Fibroblast of the aortic adventitia (primary cell): Measurements from ENCODE around the gene HDAC10. TPM values are rescaled to one million over a fixed set of nuclear protein-coding genes. Genes with fewer than 3 reads are reported as not detected.

ENCODE experiments used
- DNase-seq: peaks from one replicate; pipeline ENCODE4 v3.0.0-alpha.2; 2010; ENCODE audit warnings: low read depth
- H3K4me3 ChIP-seq: 2 replicates; pipeline ENCODE4 v1.5.1; 2011; ENCODE audit warnings: low read depth, mild to moderate bottlenecking, control low read depth, low read length, moderate library complexity
- CTCF ChIP-seq: IDR thresholded peaks from 2 replicates; pipeline ENCODE4 v1.5.1; 2011; ENCODE audit warnings: mild to moderate bottlenecking, low read length, control low read depth, inconsistent platforms; ENCODE audit not compliant: insufficient read depth
- total RNA-seq: library from RNA; depleted of rRNA; stranded (reverse); fragments of >200 nt; gene quantifications from 2 replicates; pipeline ENCODE4 v1.2.3, GENCODE V29; 2012; ENCODE audit warnings: low replicate concordance

HDAC10 gene
- total RNA-seq, 1 donor: 15.4 TPM

GRCh38 chr22:50229370-50229769, 21.7 kb downstream of the HDAC10 start:
- H3K4me3 ChIP-seq: no peak overlapping the region
- no peak for TF ChIP-seq CTCF
- DNase-seq: no peak

- TF ChIP-seq CTCF: no peak
- DNase-seq: no peak
- H3K4me3 ChIP-seq: no peak overlapping the region
Observed at GRCh38 chr22:50228366-50228765, 22.7 kb downstream of the HDAC10 start.

- DNase-seq: no peak
- H3K4me3 ChIP-seq: no peak overlapping the region
- no peak for TF ChIP-seq CTCF
Observed at GRCh38 chr22:50227579-50228215, 23.4 kb downstream of the HDAC10 start.

- no peak for TF ChIP-seq CTCF
- DNase-seq: no peak
- no peak overlapping the region for H3K4me3 ChIP-seq
Observed at GRCh38 chr22:50226875-50227165, 24.2 kb downstream of the HDAC10 start.

- no peak overlapping the region for H3K4me3 ChIP-seq
- no peak for DNase-seq
- TF ChIP-seq CTCF: no peak
Observed at GRCh38 chr22:50226063-50226874, 24.8 kb downstream of the HDAC10 start.

GRCh38 chr22:50225200-50225969, 25.7 kb downstream of the HDAC10 start:
- TF ChIP-seq CTCF: no peak
- H3K4me3 ChIP-seq: no peak overlapping the region
- no peak for DNase-seq
